22Rv1 (cell line): ENCODE data around the gene KSR2.

Source experiments
- ZFX ChIP-seq: fragments of 450-650 bp; IDR thresholded peaks from 2 replicates; pipeline ENCODE4 v1.6.1; 2017; ENCODE audit warnings: antibody characterized with exemption, borderline replicate concordance
- TF ChIP-seq, protein P1 (sequence below): fragments of 450-650 bp; IDR thresholded peaks from 2 replicates; pipeline ENCODE4 v1.5.1; 2017; ENCODE audit warnings: mild to moderate bottlenecking

DNA sequence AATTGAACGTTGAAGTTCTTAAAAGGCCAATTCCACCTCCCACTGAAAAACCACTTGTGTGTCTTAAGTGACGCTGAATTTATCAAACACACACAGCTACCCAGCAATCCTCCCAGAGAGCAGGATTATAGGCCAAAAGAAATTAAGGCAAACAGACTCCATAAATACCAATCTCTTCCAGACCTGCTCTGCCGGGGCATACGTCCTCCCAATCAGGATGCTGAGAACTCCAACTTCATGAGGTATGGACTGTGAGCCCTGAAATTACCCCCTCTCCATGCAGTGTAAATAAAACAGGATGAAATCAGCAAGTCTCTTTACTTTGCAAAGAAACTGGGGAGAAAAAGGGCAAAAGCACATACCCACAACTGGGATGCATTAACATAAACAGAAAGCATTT lies 265.2 kb downstream of the KSR2 start:
- TF ChIP-seq, protein P1, sequence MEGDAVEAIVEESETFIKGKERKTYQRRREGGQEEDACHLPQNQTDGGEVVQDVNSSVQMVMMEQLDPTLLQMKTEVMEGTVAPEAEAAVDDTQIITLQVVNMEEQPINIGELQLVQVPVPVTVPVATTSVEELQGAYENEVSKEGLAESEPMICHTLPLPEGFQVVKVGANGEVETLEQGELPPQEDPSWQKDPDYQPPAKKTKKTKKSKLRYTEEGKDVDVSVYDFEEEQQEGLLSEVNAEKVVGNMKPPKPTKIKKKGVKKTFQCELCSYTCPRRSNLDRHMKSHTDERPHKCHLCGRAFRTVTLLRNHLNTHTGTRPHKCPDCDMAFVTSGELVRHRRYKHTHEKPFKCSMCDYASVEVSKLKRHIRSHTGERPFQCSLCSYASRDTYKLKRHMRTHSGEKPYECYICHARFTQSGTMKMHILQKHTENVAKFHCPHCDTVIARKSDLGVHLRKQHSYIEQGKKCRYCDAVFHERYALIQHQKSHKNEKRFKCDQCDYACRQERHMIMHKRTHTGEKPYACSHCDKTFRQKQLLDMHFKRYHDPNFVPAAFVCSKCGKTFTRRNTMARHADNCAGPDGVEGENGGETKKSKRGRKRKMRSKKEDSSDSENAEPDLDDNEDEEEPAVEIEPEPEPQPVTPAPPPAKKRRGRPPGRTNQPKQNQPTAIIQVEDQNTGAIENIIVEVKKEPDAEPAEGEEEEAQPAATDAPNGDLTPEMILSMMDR = no peak
- no peak for TF ChIP-seq ZFX
